NCI-H526 (cell line): ENCODE data around the gene KIF3A.

Experiments used
- DNase-seq, 2 experiments: peaks; one replicate each; lab custom pipeline; 2025; lab: John Stamatoyannopoulos, UW

The KIF3A gene

DNA sequence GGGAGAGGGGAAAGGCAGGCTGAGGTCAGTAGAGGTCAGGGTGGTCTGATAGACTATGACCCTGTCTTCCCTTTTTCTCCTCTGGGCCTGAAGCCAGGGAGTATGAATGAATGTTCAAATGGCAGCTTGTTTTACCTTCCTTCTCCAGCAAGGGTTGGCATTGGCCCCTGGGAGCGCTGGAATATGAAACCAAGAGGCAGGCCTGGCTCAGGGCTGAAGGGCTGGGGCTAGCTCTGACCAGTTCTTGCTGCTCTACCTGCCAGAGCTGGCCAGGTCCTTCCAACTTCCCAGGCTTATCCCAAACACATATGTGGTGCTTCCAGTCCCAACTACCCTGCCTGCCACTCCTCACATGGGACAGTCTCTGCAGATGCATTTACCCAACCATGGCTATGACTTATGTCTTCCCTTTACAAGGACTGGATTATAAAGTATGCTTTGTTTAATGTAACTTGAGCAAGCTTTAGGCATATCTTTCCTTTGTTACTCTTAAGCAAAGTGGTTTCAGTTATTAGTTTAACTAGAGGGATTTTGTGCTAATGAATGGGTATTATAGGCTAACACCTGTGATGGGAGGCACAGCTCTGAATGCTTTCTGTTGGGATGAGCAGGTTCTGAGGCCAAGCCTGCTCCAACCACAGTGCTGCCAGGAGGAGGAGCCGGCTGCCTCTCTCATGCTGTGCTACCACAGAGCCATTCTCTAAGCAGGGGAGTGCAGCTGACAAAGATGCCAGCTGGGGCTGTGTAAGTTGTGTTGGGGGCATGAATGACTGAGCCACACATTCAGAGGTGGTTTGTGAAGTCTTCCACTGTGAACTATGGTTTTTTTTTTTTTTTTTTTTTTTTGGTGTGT lies 16.0 kb upstream of the KIF3A start:
- peak in 1 of 2 experiments; percentile 20 for DNase-seq

DNA sequence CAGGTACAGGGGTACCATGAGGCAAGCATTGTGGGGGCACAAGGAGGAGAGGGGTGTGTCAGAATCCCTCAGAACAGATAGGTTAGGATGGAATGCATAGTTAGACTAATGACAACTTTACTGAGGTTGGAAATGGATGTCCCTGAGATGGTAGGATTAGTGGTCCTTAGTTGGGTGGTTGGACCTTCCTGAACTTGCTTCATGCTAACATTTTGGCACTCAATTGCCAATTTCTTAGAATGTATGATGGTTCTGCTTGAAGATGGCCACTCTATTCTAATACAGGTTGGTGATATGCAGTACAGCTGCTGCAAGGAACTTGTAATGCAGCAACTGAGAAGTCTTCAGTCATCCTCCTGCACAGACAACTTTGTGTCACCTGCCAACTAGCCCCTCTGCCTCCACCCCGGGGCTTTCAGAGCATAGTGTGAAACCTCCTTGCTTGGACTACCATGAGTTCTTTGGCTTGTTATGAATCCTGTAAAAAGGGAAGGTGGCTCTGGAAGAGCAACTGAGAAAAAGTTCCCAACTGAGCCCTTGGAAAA lies 15.3 kb upstream of the KIF3A start:
- no peak for DNase-seq

DNA sequence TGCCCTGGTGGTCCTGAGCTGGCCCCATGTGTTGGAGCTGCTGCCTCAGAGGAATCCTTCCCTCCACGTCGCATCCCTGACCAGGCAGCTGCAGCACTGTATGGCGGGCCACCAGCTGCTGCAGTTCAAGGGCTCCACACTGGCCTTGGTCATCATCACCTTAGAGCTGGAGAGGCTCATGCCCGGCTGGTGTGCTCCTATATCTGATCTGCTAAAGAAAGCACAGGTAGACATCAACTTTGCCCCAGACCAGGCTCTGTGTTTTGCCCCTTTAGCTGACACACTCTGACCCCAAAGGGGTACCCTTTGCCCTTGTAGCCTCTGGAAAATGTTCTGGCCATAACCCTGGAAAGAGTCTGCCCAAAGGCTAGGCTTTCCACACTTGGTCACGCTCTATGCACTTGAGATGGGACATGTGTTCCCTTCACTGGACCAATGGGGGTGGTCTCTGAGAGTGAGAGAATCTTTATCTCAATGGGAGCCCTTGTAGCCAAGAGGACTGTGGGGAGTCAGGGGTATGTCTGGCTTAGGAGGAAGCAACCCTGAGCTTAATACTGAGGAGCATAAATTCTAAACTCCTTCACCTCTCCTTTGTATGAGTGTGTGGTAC lies 14.7 kb upstream of the KIF3A start:
- no peak for DNase-seq

DNA sequence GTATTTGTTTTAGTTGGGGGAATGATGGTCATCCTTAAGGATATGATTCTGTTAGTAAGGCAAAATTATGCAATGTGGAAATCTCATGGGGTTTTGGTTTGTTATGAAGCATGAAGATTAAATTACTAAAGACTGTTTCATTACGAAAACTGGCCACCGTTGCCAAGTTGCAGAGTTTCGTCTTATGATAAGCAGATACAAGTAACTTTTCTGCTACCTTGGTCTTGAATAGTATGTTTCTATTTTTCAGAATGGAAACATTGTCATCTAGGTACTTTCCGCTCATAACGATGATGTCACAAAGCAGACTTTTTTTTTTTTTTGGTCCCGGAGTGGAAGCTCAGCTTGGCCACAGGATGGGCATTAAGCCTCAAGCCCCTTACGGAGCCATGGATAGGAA lies 14.1 kb upstream of the KIF3A start:
- no peak for DNase-seq

GRCh38 chr5:132750471-132751230 lies 13.3 kb upstream of the KIF3A start:
- no peak for DNase-seq

DNA sequence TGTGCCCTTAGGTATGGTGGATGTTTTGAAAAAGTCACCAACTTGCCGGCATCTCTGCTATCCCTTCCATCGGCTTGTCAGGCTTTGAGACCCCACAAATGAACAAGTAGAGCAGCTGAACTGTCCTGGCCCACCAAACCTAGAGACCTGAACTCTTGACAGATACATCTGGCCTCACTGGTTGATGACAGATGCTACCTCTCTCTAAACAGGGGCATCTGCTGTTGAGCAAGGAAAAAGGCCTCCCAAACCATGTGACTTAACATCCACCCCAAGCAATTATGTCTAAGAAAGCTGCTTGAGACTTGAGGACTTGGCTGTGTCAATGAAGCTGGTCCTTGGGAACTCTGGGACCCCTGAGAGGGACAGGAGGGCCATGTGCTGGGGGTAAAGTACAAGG lies 12.2 kb upstream of the KIF3A start:
- DNase-seq = no peak

DNA sequence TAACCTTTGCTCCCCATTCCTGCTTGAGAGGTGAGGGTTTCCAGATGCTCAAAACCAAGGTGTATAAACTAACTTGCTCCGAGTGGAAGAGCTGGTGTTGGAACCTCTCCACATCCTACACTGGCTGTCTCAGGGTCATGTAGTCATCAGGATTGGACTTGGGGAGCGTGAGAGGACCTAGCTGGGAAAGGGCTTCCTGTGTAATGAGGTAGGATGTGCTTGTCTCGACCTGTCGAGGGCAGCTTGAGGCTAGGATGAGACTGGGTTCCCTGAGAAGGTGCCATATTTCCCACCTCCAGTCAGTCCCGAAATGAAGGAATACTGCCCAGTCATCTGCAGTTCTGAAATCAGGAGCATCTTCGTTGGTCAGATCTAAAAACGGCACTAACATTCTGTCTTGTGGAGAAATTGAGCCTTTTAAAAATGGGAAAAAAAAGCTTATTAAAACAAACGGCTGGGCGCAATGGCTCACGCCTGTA lies 11.2 kb upstream of the KIF3A start:
- no peak for DNase-seq

GRCh38 chr5:132747616-132748440 lies 10.5 kb upstream of the KIF3A start:
- no peak for DNase-seq

DNA sequence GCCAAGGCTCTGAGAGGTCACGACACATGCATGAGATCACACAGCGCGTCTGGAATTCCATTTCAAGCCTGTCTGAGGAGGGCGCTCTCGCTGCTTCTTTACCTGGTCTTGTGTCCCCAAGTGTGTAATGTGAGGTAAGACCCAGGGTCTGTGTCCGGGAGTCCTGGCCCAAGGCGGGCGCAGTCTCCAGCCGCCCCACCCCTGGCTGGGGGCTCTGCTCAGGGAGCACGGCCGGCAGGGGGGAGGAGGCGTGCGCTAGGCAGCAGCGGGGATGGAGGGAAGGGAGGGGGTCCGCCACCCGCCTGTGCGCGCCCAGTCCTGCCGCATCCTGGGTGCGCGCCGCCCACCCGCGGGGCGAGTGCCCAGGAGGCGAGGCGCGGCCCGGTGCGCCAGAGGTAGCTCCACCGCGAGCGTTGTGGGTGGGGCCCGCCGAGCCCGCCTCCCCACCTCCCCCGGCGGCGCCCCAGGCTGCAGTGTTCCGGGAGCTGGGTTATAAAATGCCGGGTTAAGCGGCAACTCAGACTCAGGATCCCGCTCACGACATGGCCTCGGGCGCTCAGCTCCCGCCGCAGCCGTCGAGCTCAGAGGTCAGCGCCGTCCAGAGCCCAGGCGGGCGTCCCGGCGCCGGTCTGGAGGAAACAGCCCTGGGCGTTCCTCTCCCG lies 9.7 kb upstream of the KIF3A start, which contains the start of gene CCNI2:
Gene CCNI2, plus strand, starts transcription at position 473 of the 662 bp plus-strand sequence. Its CDS starts 70 bp downstream, at position 543.
- DNase-seq = peak in 1 of 2 experiments; percentile 68

- DNase-seq = no peak
Observed at GRCh38 chr5:132746592-132746953, 9.2 kb upstream of the KIF3A start.

DNA sequence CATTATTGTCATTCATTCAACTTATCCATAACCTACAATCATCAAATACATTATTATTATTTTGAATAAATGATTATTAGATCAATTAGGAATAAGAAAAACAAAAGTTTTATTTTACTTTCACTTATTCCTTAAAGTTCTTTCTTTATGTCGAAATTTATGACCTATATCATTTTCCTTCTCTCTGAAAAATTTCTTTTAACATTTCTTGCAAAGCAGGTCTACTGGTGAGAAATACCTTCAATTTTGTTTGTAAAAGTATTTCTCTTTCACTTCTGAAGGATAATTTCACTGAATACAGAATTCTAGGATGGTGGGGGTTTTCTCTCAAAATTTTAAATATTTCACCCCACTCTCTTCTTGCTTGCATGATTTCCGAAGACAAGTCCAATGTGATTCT lies 7.3 kb upstream of the KIF3A start:
- no peak for DNase-seq

- no peak for DNase-seq
Observed at GRCh38 chr5:132742626-132743025, 5.3 kb upstream of the KIF3A start.

DNA sequence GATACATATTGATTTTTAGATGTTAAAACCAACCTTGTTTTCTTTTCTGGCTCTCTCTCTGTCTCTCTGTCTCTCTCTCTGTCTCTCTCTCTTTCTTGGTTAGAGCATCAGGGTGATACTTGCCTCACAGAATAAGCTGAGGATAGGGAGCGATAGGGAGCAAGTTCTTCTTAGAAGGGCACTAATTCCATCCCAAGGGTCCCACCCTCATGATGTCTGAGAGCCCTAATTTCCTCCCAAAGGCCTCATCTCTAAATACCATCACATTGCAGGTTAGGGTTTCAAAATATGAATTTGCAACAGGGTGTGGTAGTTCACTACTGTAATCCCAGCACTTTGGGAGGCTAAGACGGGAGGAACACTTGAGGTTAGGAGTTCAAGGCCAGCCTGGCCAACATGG lies 4.8 kb upstream of the KIF3A start:
- DNase-seq = no peak

- no peak for DNase-seq
Observed at GRCh38 chr5:132739232-132739631, 1.9 kb upstream of the KIF3A start.

DNA sequence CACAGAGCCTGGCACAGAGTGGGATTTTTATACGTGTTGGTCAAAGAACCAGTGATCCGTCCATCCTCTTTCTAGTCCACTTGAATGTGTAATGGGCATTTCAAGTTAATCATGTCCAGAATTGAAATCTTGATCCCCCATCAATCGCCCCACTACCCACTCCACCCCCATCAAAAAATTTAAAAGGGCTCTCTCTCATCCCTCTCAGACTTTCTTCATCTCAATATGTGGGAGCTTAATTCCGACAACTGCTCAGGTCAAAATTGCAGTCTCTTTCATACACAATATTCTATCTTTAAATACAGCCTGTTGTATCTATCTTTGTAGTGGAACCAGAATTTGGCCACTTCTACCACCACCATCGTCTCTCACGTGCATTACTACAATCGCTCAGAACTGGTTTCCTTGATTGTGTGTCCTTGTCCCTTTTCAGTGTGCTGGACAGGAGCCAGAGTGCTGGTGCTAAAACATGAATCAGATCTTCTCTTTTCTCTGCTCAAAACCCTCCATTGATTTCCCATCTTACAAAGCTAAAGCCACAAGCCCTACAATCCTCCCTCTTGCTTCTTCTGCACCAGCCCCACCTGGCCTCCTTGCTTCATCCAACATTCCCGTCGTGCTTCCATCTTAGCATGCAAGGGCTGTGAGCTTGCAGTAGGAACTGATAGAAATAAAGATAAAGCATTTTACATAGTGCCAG lies 786 bp upstream of the KIF3A start:
- DNase-seq = no peak

DNA sequence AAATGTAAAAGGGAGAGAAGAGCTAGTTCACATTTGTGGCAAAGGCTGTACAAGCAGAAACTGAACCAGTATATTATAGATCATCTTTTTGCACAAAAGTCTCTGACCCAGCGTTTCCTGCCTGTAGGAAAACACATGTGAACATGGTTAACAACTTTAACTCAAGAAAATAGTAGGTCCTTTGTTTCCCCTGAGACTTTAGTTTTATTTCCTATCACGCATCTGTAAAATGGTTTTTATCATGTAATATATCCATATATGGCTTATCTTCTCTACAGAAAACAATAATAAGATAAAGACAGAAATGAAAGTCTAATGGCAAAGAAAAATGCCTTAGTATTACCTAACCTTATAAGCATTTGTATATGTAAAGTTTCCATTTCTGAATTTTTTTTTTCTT lies 2.7 kb downstream of the KIF3A start:
- DNase-seq = no peak

GRCh38 chr5:132733499-132734148 lies 3.7 kb downstream of the KIF3A start:
- DNase-seq = no peak

DNA sequence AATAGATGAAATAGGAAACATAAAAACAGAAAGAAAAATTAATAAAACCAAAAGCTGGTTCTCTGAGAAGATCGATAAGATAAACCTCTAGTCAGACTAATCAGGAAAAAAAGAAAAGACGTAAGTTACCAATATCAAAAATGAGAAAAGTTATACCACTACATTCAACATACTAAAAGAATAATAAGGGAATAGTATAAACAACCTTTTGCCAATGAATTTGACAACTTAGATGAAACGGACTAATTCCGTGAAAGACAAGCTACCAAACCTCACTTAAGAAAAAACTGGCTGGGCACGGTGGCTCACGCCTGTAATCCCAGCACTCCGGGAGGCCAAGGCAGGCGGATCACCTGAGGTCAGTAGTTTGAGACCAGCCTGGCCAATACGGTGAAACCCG lies 7.5 kb downstream of the KIF3A start:
- no peak for DNase-seq

- DNase-seq = no peak
Observed at GRCh38 chr5:132725745-132726144, 11.6 kb downstream of the KIF3A start.
